Keratinocyte (primary cell): ENCODE results near the gene CFAP299. TPM values are rescaled to one million over a fixed set of nuclear protein-coding genes. Genes with fewer than 3 reads are reported as not detected.
"Not testable (repeated sequence)": the region's sequence is repeated elsewhere in the genome, so short reads cannot be mapped to it uniquely, and the experiment has no call there.

ENCODE experiments used
- DNase-seq: peaks from one replicate; pipeline ENCODE4 v3.0.0-alpha.2; 2011; ENCODE audit warnings: low read depth, missing footprints, low spot score
- FAIRE-seq: peaks from 2 replicates; lab custom pipeline; 2011; peaks lifted over from hg19 to GRCh38; lab: Jason Lieb, UNC
- H2AFZ ChIP-seq: 2 replicates; pipeline ENCODE4 v1.6.0; 2012; ENCODE audit warnings: low read length, control low read depth, inconsistent platforms; ENCODE audit not compliant: control insufficient read depth
- H3K27ac ChIP-seq: 2 replicates; pipeline ENCODE4 v1.5.1; 2011; ENCODE audit warnings: low read length; ENCODE audit not compliant: control insufficient read depth, insufficient read depth
- H3K27me3 ChIP-seq: 3 replicates; pipeline ENCODE4 v1.6.0; 2011; ENCODE audit warnings: low read length; ENCODE audit not compliant: control insufficient read depth, insufficient read depth; ENCODE audit errors: extremely low read depth
- H3K36me3 ChIP-seq, 2 experiments: 2 replicates in 1 of 2; 3 replicates in 1 of 2; pipeline ENCODE4 v1.5.1; 2011; ENCODE audit warnings: low read length in 2 of 2, mild to moderate bottlenecking in 1 of 2; ENCODE audit not compliant: control insufficient read depth in 2 of 2, insufficient read depth in 2 of 2; ENCODE audit errors: extremely low read depth in 1 of 2
- H3K4me1 ChIP-seq: 3 replicates; pipeline ENCODE4 v1.5.1; 2011; ENCODE audit warnings: low read length; ENCODE audit not compliant: control insufficient read depth, insufficient read depth; ENCODE audit errors: extremely low read depth
- H3K4me2 ChIP-seq: 3 replicates; pipeline ENCODE4 v1.6.0; 2011; ENCODE audit warnings: low read depth, low read length; ENCODE audit not compliant: control insufficient read depth, insufficient read depth; ENCODE audit errors: extremely low read depth
- H3K4me3 ChIP-seq, 3 experiments: fragments of 200-600 bp in 1 of 3; sonication (generic) in 1 of 3; 2 replicates in 2 of 3; 3 replicates in 1 of 3; pipeline ENCODE4 v1.5.1; 2011 to 2016; ENCODE audit warnings: low read length in 3 of 3, mild to moderate bottlenecking in 3 of 3, control low read depth in 2 of 3, inconsistent platforms in 1 of 3, low read depth in 1 of 3, mixed read lengths in 1 of 3, mixed run types in 1 of 3, moderate library complexity in 1 of 3; ENCODE audit not compliant: control insufficient read depth in 2 of 3, insufficient read depth in 2 of 3; ENCODE audit errors: extremely low read depth in 1 of 3
- H3K79me2 ChIP-seq: 2 replicates; pipeline ENCODE4 v1.6.0; 2012; ENCODE audit warnings: low read length; ENCODE audit not compliant: control insufficient read depth, insufficient read depth
- H3K9ac ChIP-seq: 3 replicates; pipeline ENCODE4 v1.6.0; 2011; ENCODE audit warnings: low read length; ENCODE audit not compliant: control insufficient read depth, insufficient read depth; ENCODE audit errors: extremely low read depth
- H3K9me1 ChIP-seq: 3 replicates; pipeline ENCODE4 v1.6.0; 2011; ENCODE audit warnings: low read length; ENCODE audit not compliant: control insufficient read depth, insufficient read depth; ENCODE audit errors: extremely low read depth
- H3K9me3 ChIP-seq: 2 replicates; pipeline ENCODE4 v1.5.1; 2012; ENCODE audit warnings: low read depth, low read length; ENCODE audit not compliant: control insufficient read depth
- H4K20me1 ChIP-seq: 3 replicates; pipeline ENCODE4 v1.6.0; 2011; ENCODE audit warnings: low read length; ENCODE audit not compliant: control insufficient read depth, insufficient read depth; ENCODE audit errors: extremely low read depth
- EZH2 ChIP-seq: IDR thresholded peaks from one replicate; pipeline ENCODE4 v1.6.1; 2012; ENCODE audit warnings: inconsistent platforms, mild to moderate bottlenecking, low read length, moderate library complexity
- dilution Hi-C: fragments of 300-500 bp; cut with MboI; formaldehyde crosslinking; loops from one replicate; pipeline ENCODE4 v1.7.0; 2020; ENCODE audit warnings: low sequenced_read_pairs; ENCODE audit not compliant: extremely low pct_ligation_motif_present
- polyA plus RNA-seq, 5 experiments: library from polyadenylated mRNA; depleted of rRNA in 3 of 5; stranded (reverse) in 3 of 5; stranded (forward) in 1 of 5; unstranded in 1 of 5; fragments of >200 nt; gene quantifications; 1 replicate in 1 of 5; 2 replicates in 3 of 5; 3 replicates in 1 of 5; pipeline versions ENCODE4 v1.2.1 to v1.2.3, GENCODE V29; 2011 to 2012; ENCODE audit warnings: missing spikeins in 2 of 5, low read depth in 1 of 5, low replicate concordance in 1 of 5
- TF ChIP-seq, protein P1 (sequence below), 3 experiments: IDR thresholded peaks in 1 of 3; conservative IDR thresholded peaks in 1 of 3; optimal IDR thresholded peaks in 1 of 3; 2 replicates in 2 of 3; 3 replicates in 1 of 3; pipeline versions ENCODE3 to v1.5.1; 2011; ENCODE audit warnings: low read length in 3 of 3, mild to moderate bottlenecking in 3 of 3, moderate library complexity in 2 of 3, control low read depth in 1 of 3, inconsistent platforms in 1 of 3; ENCODE audit not compliant: insufficient read depth in 2 of 3; ENCODE audit errors: extremely low read depth in 1 of 3

Gene CFAP299
- polyA plus RNA-seq, 1 donor (not counting 4 experiments of a cell fraction or from before 2014, with no cell fraction given) = 0.14 TPM

DNA sequence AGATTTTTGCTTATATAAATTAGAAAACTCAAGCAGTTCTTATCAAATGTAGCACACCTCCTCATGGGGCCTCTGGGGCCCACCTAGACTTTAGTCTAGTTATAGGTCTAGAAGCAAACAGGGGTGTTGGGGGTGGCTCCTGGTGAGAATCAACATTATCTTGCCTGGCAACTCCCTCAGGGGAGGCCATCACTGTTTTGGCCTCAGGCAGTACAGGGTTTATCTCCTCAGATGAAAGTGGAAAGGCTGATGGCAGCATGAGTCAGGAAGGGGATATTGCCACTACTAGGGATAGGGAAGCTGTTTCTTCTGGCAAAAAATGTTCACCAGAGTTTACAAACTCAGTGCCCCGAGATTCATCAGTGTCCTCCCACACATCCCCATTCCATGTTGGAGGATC, 462.6 kb downstream of the CFAP299 start:
- TF ChIP-seq EZH2 = no peak
- TF ChIP-seq, protein P1, sequence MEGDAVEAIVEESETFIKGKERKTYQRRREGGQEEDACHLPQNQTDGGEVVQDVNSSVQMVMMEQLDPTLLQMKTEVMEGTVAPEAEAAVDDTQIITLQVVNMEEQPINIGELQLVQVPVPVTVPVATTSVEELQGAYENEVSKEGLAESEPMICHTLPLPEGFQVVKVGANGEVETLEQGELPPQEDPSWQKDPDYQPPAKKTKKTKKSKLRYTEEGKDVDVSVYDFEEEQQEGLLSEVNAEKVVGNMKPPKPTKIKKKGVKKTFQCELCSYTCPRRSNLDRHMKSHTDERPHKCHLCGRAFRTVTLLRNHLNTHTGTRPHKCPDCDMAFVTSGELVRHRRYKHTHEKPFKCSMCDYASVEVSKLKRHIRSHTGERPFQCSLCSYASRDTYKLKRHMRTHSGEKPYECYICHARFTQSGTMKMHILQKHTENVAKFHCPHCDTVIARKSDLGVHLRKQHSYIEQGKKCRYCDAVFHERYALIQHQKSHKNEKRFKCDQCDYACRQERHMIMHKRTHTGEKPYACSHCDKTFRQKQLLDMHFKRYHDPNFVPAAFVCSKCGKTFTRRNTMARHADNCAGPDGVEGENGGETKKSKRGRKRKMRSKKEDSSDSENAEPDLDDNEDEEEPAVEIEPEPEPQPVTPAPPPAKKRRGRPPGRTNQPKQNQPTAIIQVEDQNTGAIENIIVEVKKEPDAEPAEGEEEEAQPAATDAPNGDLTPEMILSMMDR (optimal IDR thresholded peaks at IDR 0.05 in 1 of 3, IDR thresholded peaks at IDR 0.05 in 1 of 3, conservative IDR thresholded peaks at IDR 0.05 in 1 of 3; ENCODE audit: extremely low read depth in 1 of 3, insufficient read depth in 2 of 3, low read length in 3 of 3) = no peak
- Histone ChIP-seq H3K4me1 (no peaks in the 10 kb centered on the region), H4K20me1 (no peaks in the 10 kb centered on the region), H3K79me2 (no peaks in the 10 kb centered on the region), H3K9me3 (no peaks in the 10 kb centered on the region), H3K27me3 (no peaks in the 10 kb centered on the region), H2AFZ (no peak overlapping the region), H3K27ac (no peak overlapping the region), H3K9me1 (no peaks in the 10 kb centered on the region), H3K36me3 (no peaks in the 10 kb centered on the region), H3K9ac (no peak overlapping the region), H3K4me2 (no peak overlapping the region), H3K4me3 (no peak overlapping the region)
- DNase-seq (no peak), FAIRE-seq (no peak)
- dilution Hi-C loops = no loop called here

DNA sequence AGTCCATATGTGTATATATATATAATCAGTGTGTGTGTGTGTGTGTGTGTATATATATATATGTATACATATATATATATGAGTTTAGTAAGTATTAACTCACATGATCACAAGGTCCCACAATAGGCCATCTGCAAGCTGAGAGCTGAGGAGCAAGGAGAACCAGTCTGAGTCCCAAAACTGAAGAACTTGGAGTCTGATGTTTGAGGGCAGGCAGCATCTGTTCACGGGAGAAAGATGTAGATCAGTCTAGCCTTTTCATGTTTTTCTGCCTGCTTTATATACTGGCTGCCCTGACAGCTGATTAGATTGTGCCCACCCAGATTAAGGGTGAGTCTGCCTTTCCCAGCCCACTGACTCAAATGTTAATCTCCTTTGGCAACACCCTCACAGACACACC, 465.2 kb downstream of the CFAP299 start:
- FAIRE-seq, H2AFZ ChIP-seq, DNase-seq, H3K36me3 ChIP-seq, H3K4me2 ChIP-seq, H3K9ac ChIP-seq, H4K20me1 ChIP-seq, H3K9me3 ChIP-seq, H3K79me2 ChIP-seq, dilution Hi-C loops, H3K4me3 ChIP-seq, H3K27ac ChIP-seq, H3K9me1 ChIP-seq, H3K4me1 ChIP-seq, H3K27me3 ChIP-seq: not testable (repeated sequence)

DNA sequence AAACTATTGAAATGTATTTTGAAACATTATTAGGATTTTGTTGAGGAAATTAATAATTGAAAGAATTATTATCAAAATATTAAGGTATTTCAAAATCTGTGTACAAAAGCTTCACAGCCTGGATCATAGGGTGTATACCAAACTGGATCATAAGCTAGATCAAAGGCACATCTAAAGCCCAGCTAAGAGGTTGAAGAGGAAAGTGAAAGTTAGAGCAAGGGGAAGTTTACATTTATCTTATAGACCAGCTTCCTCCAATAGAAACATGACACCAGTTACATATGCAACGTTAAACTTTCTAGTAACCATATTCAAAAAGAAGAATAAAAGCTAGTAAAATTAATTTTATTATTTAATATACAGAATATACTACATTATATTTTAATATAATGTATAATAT, 467.8 kb downstream of the CFAP299 start:
- no peaks in the 10 kb centered on the region for H3K4me1 ChIP-seq
- H3K4me2 ChIP-seq = no peak overlapping the region
- FAIRE-seq = no peak
- H3K9ac ChIP-seq = no peak overlapping the region
- no peaks in the 10 kb centered on the region for H3K36me3 ChIP-seq
- no peaks in the 10 kb centered on the region for H3K27me3 ChIP-seq
- H3K4me3 ChIP-seq = no peak overlapping the region
- no peaks in the 10 kb centered on the region for H3K79me2 ChIP-seq
- H2AFZ ChIP-seq = no peak overlapping the region
- no peaks in the 10 kb centered on the region for H4K20me1 ChIP-seq
- dilution Hi-C loops = no loop called here
- no peaks in the 10 kb centered on the region for H3K9me1 ChIP-seq
- DNase-seq = no peak
- no peak overlapping the region for H3K27ac ChIP-seq
- no peaks in the 10 kb centered on the region for H3K9me3 ChIP-seq
- TF ChIP-seq, protein P1 (optimal IDR thresholded peaks at IDR 0.05 in 1 of 3, IDR thresholded peaks at IDR 0.05 in 1 of 3, conservative IDR thresholded peaks at IDR 0.05 in 1 of 3; ENCODE audit: extremely low read depth in 1 of 3, insufficient read depth in 2 of 3, low read length in 3 of 3) = no peak
- no peak for TF ChIP-seq EZH2
